Lower leg skin (tissue), 3 donors: Measurements from ENCODE around the gene SYCP2.

Source experiments
- CTCF ChIP-seq, 3 donors: fragments of 450-650 bp; IDR thresholded peaks; one replicate each; pipeline ENCODE4 v1.5.1; 2016; ENCODE audit warnings: antibody characterized with exemption in 3 of 3, mild to moderate bottlenecking in 3 of 3, moderate library complexity in 2 of 3
- POLR2A ChIP-seq, 2 donors: fragments of 450-650 bp; IDR thresholded peaks; one replicate each; pipeline ENCODE4 v1.6.1; 2016 to 2017; ENCODE audit warnings: antibody characterized with exemption in 2 of 2, mild to moderate bottlenecking in 1 of 2, moderate library complexity in 1 of 2

GRCh38 chr20:59822291-59823029 lies 111.0 kb downstream of the SYCP2 start:
- TF ChIP-seq CTCF (IDR thresholded peaks at IDR 0.05) (no peak), POLR2A (IDR thresholded peaks at IDR 0.05) (no peak)
